ENCODE data around the gene PPP2R2B.

Gene PPP2R2B

DNA sequence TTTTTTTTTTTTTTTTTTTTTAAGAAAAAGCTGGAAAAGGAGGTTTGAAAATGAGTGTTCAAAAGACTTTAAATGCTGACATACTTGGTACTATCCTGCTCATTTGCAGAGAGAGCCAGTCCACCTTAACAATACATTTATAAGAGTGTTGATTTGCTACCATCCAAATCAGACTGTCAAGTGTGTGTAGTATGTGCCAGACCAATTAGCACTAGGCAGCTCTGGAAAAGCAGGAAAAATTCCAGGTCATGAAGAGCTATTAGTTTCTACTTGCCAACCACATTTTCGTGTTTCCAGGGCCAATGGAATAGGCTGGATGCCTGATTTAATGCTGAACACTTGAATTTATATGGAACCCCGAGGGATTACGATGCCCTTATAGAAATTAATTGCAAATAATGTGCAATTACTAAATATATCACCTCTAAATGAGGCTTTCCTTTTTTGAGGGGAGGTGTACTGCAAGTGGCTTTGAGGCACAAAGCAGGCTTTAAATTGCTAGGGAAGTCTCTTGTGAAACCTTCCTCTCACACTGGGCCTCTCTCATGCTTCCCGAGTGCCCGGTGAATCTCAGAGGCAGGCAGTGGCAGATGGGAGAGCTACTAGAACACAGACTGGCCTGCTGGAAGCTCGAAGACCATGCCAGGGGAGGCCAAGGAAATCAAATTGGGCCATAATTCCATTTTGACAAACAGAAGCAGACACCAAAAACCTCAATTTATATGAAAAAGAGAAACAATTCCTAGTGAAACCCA, 178.7 kb downstream of the PPP2R2B start:
- no peak for DNase-seq (ENCODE audit: low spot score)

DNA sequence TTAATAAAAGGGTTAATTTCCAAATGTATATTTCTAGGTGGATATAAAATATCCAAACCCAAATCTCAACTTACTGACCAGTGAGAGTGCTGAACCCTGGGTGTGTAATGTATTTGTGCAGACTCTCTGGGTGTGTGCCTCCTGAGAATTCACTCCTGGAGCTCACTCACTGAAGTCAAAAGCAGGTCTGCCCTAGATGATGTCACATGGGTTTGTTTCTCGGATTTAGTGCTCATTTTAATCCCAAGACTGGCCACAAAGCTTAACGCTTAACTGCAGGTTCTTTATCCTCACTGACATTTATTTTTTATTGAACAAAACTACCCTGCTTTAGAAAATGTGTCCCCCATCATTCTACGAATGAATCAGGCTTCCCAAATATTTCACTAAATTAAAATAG, 179.4 kb downstream of the PPP2R2B start:
- DNase-seq (ENCODE audit: low spot score): no peak

DNA sequence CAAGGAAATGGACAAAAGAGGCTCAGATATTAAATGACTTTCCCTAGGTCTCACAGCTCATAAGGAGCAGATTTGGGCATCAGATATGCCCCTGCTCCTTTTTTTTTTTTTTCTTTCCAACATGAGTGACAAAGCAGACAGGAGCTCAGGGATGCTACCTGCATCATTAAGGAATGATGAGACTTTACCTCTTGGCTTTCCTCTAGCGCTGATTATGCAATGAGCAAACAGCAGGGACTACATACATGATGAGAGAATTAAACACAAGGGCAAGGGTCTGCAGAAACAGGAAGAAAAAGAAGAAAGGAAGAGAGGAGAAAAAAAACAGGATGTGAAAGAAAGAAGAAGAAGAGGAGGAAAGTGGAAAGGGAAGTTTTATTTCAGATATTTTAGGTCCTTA, 179.9 kb downstream of the PPP2R2B start:
- DNase-seq (ENCODE audit: low spot score): no peak

DNA sequence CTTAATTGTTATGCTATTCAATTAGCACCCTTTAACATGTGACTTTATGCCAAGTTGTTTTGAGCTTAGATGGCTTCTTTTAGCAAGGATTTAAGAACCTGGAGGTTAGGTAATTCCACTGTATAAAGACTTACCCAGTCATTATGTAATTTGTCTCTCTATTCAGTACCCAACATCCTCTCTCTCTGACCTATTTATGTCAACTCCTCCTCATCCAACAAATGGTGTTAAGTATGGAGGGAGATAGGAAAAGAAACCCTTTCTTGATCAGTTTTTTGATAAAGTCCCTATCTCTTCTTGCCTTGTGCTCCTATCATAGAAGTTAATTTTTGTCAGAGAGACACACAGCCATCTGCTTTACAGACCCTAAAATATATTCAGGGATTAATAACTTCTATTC, 181.3 kb downstream of the PPP2R2B start:
- no peak for DNase-seq (ENCODE audit: low spot score)

DNA sequence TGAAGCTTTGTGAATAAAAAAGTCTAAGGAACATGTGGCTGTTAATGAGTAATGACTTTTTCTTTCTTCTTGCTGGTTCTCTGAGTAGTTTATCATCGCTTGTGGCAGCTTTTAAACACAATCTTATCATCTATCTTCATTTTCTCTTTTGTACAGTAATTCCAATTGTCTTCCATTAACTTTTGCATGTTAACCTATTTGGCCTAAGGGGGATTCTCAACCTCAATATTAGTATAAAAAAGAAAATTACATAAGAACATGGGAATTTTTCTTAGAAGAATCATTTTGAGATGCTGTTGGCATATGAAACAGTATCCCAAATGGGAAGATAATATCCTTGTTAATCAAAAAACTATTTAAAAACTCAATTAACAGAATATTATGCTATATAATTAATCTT, 182.9 kb downstream of the PPP2R2B start:
- no peak for DNase-seq (ENCODE audit: low spot score)

DNA sequence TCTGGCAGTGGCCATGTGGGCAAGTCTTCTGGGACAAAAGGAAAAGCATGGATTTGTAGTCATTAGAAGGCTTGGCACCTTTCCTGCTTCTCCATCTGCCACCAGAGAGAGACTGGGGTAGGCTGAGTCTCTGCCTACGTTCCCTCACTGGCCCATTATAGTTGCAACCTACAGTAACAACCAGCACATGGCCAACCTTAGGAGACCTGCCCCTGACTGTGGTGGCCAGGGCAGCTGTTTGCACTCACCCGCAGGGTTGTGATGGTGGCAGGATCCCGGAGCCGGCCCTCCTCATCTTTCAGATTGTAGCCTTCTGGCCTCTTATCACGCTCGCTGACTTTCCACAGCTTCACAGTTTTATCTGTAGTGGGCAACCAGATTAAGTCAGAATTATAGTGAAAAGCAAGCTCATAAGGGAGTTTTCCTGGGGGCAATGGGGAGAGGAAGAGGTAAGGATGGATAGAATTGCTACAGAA, 187.6 kb downstream of the PPP2R2B start:
- DNase-seq (ENCODE audit: low spot score): no peak

DNA sequence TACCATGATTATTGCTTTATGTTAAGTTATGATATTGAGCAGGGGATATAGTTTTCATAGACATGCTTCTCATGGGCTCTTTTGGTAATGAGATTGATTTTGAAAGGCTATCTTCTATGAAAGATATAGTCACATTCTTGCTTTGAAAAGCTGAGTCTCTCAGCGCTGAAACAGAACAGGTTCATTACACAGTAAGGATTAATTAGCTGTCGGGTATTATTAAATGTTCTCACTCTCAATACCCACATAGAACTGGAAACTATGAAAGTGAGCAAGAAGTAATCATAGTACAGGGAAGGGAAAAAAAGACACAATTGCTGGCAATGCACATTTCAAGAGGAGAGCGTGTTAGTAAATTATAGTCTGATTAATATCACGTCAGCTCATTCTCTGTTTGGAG, 190.9 kb downstream of the PPP2R2B start:
- DNase-seq (ENCODE audit: low spot score): no peak

DNA sequence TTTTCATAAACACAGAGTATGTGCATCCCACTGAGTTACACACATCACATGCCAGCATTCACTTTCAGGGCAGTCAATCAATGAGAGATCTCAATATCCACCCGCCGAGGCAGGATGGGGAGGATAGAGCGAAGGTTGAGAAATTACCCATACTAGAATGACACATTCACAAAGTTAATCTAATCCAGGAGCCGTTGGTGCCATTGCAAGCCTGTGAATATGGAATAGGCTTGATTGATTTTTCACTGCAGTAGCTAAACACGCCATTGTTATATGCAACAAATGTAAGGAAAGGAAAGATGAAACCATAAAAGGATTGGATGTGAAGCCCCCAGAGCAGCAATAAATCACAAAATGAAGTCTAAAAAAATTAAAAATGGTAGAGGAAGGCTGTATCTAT, 194.7 kb downstream of the PPP2R2B start:
- no peak for DNase-seq (ENCODE audit: low spot score)

DNA sequence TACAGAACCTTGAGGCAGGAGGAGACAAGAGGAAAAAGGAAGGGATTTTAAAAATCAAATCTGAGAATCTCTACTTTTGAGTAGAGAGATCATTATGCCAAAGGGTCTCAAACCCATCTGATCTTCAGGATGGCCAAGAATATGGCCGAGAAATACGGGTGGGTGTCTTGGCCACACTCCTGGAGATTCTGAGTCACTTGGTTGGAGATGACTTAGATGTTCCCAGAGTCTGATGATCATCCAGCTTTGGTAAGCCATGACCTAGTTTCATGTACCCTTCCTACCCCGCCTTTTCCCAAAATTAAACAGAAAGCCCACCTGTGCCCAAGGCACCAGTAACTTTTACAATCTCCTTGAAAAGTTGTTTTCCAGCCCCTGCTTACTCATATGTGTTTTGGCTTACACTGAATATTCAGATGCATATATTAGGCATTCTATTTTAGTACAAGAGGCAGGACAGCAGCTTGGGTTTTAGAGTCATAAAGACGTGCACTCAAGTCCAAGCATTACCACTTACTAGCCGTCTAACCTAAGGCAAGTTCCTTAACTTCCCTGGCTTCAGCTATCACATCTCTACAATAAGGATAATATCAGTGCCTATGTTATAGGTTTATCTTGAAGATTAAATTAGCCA, 195.5 kb downstream of the PPP2R2B start:
- DNase-seq (ENCODE audit: low spot score): no peak

DNA sequence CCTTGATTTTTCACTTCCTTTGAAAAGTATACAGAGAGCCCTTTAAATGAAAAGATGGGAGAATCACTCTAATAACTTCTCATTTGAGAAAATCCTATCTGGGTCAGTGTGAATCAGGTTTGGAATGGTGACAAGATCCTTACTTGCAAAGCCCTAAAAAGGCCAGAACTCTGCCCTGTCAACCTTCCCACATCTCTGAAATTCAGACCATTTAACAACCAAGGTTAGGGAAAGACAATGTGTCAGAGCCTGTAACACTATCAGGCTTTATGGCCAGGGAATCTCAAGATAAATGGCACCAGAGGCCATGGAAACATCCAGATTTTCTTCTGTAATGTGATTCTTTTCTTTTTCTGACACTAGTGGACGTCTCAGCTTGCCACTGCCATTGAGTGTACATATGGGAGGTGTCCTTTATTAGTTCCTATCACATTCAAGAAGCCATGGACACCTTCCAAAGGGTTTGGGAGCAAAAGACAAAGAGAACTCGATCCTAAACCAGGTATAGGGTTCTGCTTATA, 196.9 kb downstream of the PPP2R2B start:
- no peak for DNase-seq (ENCODE audit: low spot score)

DNA sequence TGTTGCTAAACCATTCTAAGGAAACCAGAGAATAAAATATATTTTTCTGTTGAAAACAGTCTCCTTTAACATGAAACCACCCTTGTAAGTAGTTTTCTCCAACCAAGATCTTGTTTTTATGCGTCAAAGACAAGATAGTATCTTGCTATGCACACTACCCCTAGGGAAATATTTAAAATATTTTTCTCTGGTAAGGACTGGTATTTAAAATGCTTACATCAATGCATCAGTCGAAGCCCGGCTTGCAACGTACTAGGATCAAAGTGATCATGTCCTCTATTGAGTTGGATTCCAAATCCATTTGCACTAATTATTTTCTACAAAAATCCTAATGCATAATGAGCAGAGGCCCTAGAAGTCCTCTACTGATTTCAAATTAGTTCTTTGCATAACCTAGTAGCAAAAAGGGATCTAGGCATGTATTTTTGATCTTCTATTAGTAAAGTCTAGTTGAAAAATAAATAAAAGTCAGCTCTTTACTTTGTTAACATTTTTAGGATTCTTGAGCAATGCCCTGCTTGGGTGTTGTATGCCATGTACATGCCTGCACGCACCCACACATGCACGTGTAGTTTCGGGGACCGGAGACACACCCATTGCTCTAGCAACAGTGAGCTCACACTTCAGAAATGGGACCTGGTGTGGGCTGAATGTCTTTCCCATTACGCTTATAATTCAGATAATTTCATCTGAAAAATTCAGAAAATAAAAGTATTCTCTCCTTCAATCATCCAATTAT, 197.5 kb downstream of the PPP2R2B start:
- DNase-seq (ENCODE audit: low spot score): no peak

DNA sequence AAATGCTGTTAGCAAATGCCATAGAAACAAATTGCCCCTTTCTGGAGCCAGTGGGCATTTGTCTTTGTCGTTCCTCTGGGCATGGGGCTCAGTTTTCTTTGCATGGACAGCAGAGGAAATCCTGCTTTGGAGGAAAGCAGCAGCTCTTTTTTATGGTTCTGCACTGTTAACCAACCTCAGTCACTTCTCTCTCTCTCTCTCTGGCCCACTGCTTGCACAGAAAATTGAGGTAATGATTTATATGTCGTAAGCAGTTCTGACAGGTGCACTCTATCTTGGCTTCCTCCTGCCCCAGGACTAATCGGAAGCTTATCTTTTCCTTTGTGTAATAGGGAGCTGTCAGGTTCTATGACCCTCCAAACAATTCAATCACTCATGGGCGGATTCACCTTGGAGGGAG, 202.9 kb downstream of the PPP2R2B start:
- no peak for DNase-seq (ENCODE audit: low spot score)

DNA sequence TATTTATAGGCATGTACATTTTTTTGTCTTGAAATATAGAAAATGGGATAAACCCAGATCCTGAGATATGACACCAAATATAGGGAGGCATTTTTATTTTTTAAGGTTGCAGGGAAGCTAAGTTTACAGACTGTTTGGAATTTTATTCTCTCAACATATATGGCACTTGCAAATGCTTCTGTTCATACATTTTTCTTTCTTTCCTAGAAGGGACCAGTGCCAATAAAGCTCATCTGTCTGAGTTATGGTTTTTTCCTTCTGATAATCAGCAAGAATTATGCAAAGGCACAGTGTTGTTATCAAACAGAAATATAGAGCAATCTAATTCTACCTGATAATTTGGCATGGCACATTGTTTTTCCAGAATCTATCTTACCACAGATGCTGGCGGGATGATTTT, 205.7 kb downstream of the PPP2R2B start:
- no peak for DNase-seq (ENCODE audit: low spot score)

DNA sequence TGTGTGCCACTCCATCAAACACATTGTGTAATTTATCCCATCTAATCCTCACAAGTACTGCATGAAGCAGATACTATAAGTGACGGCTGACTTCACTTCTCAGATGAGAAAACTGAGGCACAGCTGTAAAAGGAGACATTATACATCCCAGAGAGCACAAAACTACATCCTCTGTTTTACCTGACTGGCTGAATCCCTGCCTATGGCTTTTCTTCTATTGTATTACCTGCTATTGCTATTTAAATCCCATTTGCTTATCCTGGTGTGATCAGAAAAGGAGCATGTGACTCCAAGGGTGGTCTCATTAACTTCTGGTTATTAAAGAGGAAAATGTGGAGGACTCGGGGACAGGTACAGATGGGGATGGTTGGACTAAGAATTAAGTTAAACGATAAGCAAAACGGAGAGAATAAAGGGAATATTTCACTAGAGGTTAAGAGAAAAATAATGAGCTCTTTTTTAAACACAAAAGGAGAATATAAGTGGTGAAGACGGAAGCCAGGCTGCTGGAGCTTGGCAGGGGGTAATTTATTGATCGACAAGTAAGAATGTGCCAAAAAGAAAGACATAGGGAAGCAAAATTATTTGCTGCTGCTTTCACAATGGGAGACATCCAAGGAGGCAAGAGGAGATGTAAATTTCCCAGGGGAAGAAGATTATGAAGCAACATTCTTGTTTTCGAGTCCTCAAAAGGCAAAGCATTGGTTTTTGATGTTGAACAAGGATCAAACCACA, 206.8 kb downstream of the PPP2R2B start:
- DNase-seq (ENCODE audit: low spot score): no peak

DNA sequence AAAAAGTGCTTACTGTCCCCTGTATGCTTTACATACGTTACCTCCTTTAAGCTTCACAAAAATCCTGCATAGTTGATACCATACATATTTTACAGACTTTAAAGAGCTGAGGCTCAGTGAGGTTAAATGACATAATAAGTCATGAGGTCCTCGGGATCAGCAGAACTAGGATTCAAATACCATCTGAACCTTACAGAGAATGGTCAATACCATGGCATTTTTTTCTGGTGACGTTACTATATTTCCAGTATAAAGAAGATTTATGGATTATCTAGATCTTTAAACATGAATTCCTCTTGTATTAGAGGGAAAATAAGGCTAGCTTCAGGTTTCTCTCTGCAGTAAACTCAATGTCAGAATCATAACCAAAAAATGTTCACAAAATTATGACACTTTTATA, 208.9 kb downstream of the PPP2R2B start:
- no peak for DNase-seq (ENCODE audit: low spot score)

DNA sequence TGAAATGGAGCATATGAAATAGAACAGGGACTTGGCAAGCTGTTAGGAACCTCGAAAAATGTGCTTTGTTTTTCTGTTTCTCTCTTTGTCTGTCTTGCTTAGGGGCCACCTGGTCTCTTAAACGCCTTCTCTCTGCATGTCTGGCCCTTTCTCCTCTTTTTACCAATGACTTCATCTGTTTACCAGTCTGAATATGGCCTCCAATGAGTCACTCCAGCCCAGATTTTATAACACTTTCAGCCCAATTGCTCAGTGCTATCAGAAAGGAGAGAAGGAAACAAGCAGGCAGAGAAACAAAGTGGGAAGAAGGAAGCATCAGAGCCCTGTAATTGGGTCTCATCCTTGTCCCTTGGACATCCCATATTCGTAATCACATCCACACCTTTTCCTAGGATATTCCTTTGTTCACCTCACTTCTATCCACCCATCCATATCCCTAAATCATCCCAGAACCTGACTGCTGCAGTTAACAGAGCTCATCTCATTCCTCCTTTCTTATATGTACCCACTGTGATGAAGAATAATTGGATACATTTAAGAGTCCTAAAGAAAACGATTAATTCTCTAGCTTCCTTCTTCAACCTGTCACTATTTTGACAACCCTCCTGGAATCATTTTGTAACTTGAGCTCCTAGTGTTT, 210.8 kb downstream of the PPP2R2B start:
- no peak for DNase-seq (ENCODE audit: low spot score)

DNA sequence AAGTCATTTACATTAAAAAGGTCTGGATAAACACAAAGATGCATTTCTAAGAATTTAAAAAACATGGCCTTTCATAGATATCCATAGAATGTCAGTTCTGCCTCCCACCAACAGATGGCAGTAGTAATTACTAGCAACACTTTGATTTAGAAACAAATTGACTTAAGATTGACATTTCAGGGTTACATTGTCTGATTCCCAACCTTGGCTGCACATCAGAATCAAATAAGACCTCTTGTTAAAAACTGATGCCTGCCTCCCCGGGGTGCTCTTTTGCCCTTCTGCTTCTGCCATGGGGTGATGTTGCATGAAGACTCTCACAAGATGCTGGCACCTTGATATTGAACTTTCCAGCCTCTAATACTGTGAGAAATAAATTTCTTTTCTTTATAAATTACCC, 216.3 kb downstream of the PPP2R2B start:
- DNase-seq (ENCODE audit: low spot score): peak; percentile 25

DNA sequence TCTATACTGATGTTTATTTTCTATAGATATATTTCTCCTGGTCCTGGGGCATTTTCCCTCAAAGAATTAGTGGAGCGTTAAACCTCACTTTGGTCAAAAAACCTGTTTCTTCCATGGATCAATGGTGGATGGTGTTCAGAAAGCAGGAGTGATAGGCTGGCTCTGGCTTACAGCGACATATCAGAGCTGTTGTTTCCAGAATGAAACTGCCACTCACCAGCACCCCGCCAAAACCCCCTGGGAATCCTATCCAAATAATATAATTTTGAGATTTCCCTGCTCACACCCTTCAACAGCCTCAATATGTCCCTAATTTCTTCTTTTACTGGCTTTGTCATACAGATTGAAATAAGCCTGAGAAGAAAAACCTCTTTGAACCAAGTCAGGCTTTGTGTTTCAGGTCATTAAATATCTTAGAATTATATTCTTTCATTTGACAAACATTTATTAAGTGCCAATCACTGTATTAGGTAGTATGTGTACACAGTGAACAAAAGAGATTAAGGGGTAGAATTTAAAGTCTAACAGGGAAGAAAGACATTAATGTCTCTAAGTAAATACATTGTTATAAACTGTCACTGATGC, 218.1 kb downstream of the PPP2R2B start:
- DNase-seq (ENCODE audit: low spot score): no peak

DNA sequence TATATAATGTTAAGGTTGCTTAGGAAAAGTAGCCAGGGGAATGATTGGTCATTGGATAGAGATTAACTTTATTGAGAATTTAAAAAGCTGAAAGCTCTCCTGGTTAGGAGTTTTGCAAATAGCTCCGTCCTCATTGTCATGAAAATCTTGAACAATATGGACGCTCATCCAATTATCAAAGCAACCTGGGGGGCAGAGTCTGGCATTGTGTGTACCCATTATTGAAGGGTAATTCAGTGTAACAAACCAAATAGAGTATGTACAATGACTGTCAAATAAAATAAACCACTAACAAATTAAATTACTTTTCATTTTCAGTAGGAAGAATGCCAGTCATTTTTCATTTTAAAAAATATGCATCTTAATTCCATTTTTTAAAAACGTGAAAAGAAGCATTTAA, 218.6 kb downstream of the PPP2R2B start:
- no peak for DNase-seq (ENCODE audit: low spot score)

DNA sequence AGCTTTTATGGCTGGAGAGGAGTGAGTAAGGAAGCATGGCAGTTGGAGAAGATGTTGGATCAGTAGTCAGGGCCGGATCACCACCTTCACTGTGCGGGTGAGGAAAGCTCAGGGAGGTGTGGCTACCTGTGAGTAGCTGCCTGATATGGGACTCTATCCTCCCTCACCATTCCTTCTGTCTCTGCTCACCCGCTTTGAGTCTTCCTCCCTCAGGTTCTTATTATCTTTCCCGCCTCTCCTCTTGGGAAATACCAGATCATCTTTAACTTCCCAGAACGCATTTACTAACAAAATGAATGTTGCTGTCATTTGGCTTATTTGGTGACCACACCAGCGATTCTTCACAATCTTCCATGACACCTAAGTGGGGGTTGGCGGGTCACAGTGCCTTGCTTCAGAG, 221.9 kb downstream of the PPP2R2B start:
- DNase-seq (ENCODE audit: low spot score): no peak

DNA sequence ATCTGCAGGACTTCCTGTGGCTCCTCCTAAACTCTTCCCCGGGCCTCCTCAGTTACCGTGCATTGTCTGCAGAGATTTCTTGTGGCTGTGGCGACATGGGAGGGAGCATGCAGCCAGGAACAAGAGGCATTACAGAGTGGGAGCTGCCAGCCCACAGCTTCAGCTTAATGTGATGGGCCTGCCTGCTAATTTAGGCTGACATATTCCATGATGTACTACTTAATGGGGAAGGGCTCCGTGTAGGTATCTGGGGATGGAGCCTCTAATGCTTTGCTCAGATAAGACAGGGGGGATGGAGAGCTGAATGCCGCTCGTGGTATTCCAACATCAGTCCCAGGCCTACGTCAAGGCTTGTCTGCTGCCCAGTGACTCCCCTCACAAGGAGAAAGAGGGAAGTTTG, 225.0 kb downstream of the PPP2R2B start:
- DNase-seq (ENCODE audit: low spot score): no peak

Data from hematopoietic multipotent progenitor cell treated with erythropoietin and hydrocortisone succinate and interleukin-3 and kit ligand, for 17 days (in vitro differentiated cells).